HepG2 (cell line): ENCODE measurements around the gene TICAM2. TPM values are rescaled to one million over a fixed set of nuclear protein-coding genes. Genes with fewer than 3 reads are reported as not detected.

Experiments
- ATAC-seq: fragments of 200-7000 bp; cut with Tn5 transposase; 3 replicates; pipeline ENCODE4 v1.9.1; 2020; ENCODE audit warnings: mild to moderate bottlenecking, moderate library complexity
- BruUV-seq: library from RNA; stranded (reverse); fragments of 400-500 nt; replicated peaks from 2 replicates; lab custom pipeline; 2021; lab: Mats Ljungman, UMichigan
- CTCF ChIA-PET: fragments of 300-600 bp; formaldehyde crosslinking; extraction: SDS; loops from one replicate; lab custom pipeline; 2021; ENCODE audit warnings: low total read pairs, inconsistent platforms, low intra/inter-chr PET ratio; lab: Yijun Ruan, JAX
- POLR2A ChIA-PET: fragments of 350-600 bp; sonication (Branson Sonifier 250); formaldehyde crosslinking; loops from one replicate; lab custom pipeline; 2020; ENCODE audit warnings: antibody characterized with exemption, inconsistent platforms; lab: Yijun Ruan, JAX
- DNase-seq: peaks from one replicate; pipeline ENCODE4 v3.0.0-alpha.2; 2015; ENCODE audit warnings: low spot score
- FAIRE-seq: peaks from 3 replicates; lab custom pipeline; 2011; peaks lifted over from hg19 to GRCh38; lab: Jason Lieb, UNC
- H2AFZ ChIP-seq: one replicate; pipeline ENCODE4 v1.6.1; 2011; ENCODE audit warnings: low read length, inconsistent platforms
- H3K27ac ChIP-seq: fragments of 300-600 bp; 3 replicates; pipeline ENCODE4 v1.8.0; 2011; ENCODE audit warnings: mixed run types, mild to moderate bottlenecking, mixed read lengths, low read length, inconsistent platforms; ENCODE audit not compliant: insufficient read depth; ENCODE audit errors: extremely low read length
- H3K27me3 ChIP-seq, 2 experiments: fragments of 200-600 bp in 1 of 2; 2 replicates in 1 of 2; 3 replicates in 1 of 2; pipeline versions ENCODE4 v1.6.0 to v1.8.0; 2011; ENCODE audit warnings: low read length in 2 of 2, mild to moderate bottlenecking in 2 of 2, moderate library complexity in 2 of 2, inconsistent platforms in 1 of 2; ENCODE audit not compliant: insufficient read depth in 2 of 2, control insufficient read depth in 1 of 2
- H3K36me3 ChIP-seq, 2 experiments: fragments of 200-600 bp in 1 of 2; replicated peaks in 1 of 2; 2 replicates in 1 of 2; 3 replicates in 1 of 2; pipeline versions ENCODE4 v1.5.1 to v1.8.0; 2011; ENCODE audit warnings: low read length in 2 of 2, inconsistent platforms in 1 of 2; ENCODE audit not compliant: insufficient read depth in 2 of 2, control insufficient read depth in 1 of 2
- H3K4me1 ChIP-seq: 2 replicates; pipeline ENCODE4 v1.5.1; 2012; ENCODE audit warnings: low read length, inconsistent platforms; ENCODE audit not compliant: insufficient read depth
- H3K4me2 ChIP-seq: 2 replicates; pipeline ENCODE4 v1.6.0; 2011; ENCODE audit warnings: low read depth, low read length, inconsistent platforms
- H3K4me3 ChIP-seq, 3 experiments: fragments of 200-600 bp in 1 of 3; sonication (generic), shearing (Covaris generic) in 1 of 3; replicated peaks in 1 of 3; 2 replicates each; pipeline ENCODE4 v1.5.1; 2011 to 2016; ENCODE audit warnings: low read length in 3 of 3, inconsistent platforms in 2 of 3, low read depth in 2 of 3, mild to moderate bottlenecking in 2 of 3, control low read depth in 1 of 3, mixed read lengths in 1 of 3; ENCODE audit not compliant: insufficient read depth in 1 of 3
- H3K79me2 ChIP-seq: one replicate; pipeline ENCODE4 v1.6.1; 2011; ENCODE audit warnings: low read length, inconsistent platforms; ENCODE audit not compliant: insufficient read depth
- H3K9ac ChIP-seq: 2 replicates; pipeline ENCODE4 v1.6.0; 2011; ENCODE audit warnings: mild to moderate bottlenecking, low read depth, low read length, inconsistent platforms; ENCODE audit not compliant: insufficient read depth
- H3K9me3 ChIP-seq: 2 replicates; pipeline ENCODE4 v1.5.1; 2012; ENCODE audit warnings: mild to moderate bottlenecking, low read length
- H4K20me1 ChIP-seq: 2 replicates; pipeline ENCODE4 v1.6.0; 2011; ENCODE audit warnings: inconsistent platforms, mild to moderate bottlenecking, low read length, moderate library complexity; ENCODE audit not compliant: insufficient read depth
- BCL3 ChIP-seq: sonication (generic); formaldehyde crosslinking; IDR thresholded peaks from 2 replicates; pipeline ENCODE4 v1.5.1; 2020; ENCODE audit warnings: mild to moderate bottlenecking, missing genetic modification reagents, moderate library complexity
- GABPB1 ChIP-seq: IDR thresholded peaks from 2 replicates; pipeline ENCODE4 v1.6.1; 2016; ENCODE audit warnings: mild to moderate bottlenecking, missing genetic modification reagents, moderate library complexity, missing compliant biosample characterization
- KDM4B ChIP-seq: sonication (generic); formaldehyde crosslinking; IDR thresholded peaks from 2 replicates; pipeline ENCODE4 v1.4.0; 2020; ENCODE audit warnings: missing genetic modification reagents
- MZF1 ChIP-seq: sonication (generic); formaldehyde crosslinking; IDR thresholded peaks from 2 replicates; pipeline ENCODE4 v1.8.1; 2023; ENCODE audit warnings: mild to moderate bottlenecking, missing genetic modification reagents, borderline replicate concordance
- NFE2 ChIP-seq: sonication (generic); formaldehyde crosslinking; IDR thresholded peaks from 2 replicates; pipeline ENCODE4 v1.4.0; 2020; ENCODE audit warnings: missing genetic modification reagents
- SAFB2 ChIP-seq: sonication (generic); formaldehyde crosslinking; IDR thresholded peaks from 2 replicates; pipeline ENCODE4 v1.5.1; 2020; ENCODE audit warnings: missing genetic modification reagents, low read depth, mild to moderate bottlenecking, borderline replicate concordance
- TRAFD1 ChIP-seq: sonication (generic); formaldehyde crosslinking; IDR thresholded peaks from 2 replicates; pipeline ENCODE4 v1.5.1; 2020; ENCODE audit warnings: missing genetic modification reagents, mild to moderate bottlenecking, borderline replicate concordance
- ZBTB8A ChIP-seq: sonication (generic); formaldehyde crosslinking; IDR thresholded peaks from 2 replicates; pipeline ENCODE4 v1.4.0; 2020; ENCODE audit warnings: mild to moderate bottlenecking, low read depth, missing genetic modification reagents, borderline replicate concordance
- ZMYM4 ChIP-seq: sonication (generic); formaldehyde crosslinking; IDR thresholded peaks from 2 replicates; pipeline ENCODE4 v1.8.1; 2023; ENCODE audit warnings: mild to moderate bottlenecking, missing genetic modification reagents
- ZNF496 ChIP-seq: sonication (generic); formaldehyde crosslinking; IDR thresholded peaks from 2 replicates; pipeline ENCODE4 v1.8.1; 2023; ENCODE audit warnings: mild to moderate bottlenecking, moderate library complexity, missing genetic modification reagents; ENCODE audit not compliant: insufficient replicate concordance
- ZNF562 ChIP-seq: sonication (generic); formaldehyde crosslinking; IDR thresholded peaks from 2 replicates; pipeline ENCODE4 v1.8.0; 2022; ENCODE audit warnings: missing genetic modification reagents, borderline replicate concordance
- ZNF770 ChIP-seq: sonication (generic); formaldehyde crosslinking; IDR thresholded peaks from 2 replicates; pipeline ENCODE4 v1.5.0; 2020; ENCODE audit warnings: mild to moderate bottlenecking, missing genetic modification reagents
- ZNF83 ChIP-seq: sonication (generic); formaldehyde crosslinking; IDR thresholded peaks from 2 replicates; pipeline ENCODE4 v1.4.0; 2020; ENCODE audit warnings: missing genetic modification reagents, mild to moderate bottlenecking, borderline replicate concordance
- ZNF850 ChIP-seq: sonication (generic); formaldehyde crosslinking; conservative IDR thresholded peaks from 2 replicates; pipeline ENCODE4 v1.9.0; 2021; ENCODE audit warnings: mild to moderate bottlenecking, missing genetic modification reagents
- WGBS: methylation state at CpG from one replicate; pipeline ENCODE4 v1.1.6; 2017; ENCODE audit warnings: low lambda C conversion rate; 5-methylcytosine and 5-hydroxymethylcytosine counted together
- in situ Hi-C: cut with HindIII; loops from 2 replicates; pipeline ENCODE4 v1.10.0; 2017; ENCODE audit warnings: low pct_unique_long_range_greater_than_20kb; ENCODE audit not compliant: extremely low pct_ligation_motif_present
- intact Hi-C: fragments of 100-400 bp; cut with micrococcal nuclease; formaldehyde crosslinking; loops from one replicate; pipeline ENCODE4 v1.10.0; 2022; ENCODE audit not compliant: unreplicated experiment
- polyA plus RNA-seq, 8 experiments: library from polyadenylated mRNA; depleted of rRNA in 3 of 8; stranded (reverse) in 7 of 8; unstranded in 1 of 8; fragments of >200 nt; fragmentation: Illumina TruSeq in 4 of 8; extraction: Trizol in 4 of 8; gene quantifications; 2 replicates each; pipeline versions ENCODE4 v1.2.1 to v1.2.3, GENCODE V29; 2011 to 2016; ENCODE audit warnings: low read depth in 4 of 8, missing spikeins in 1 of 8, mixed read lengths in 1 of 8; ENCODE audit not compliant: insufficient read depth in 1 of 8
- total RNA-seq, 5 experiments: library from RNA; depleted of rRNA; stranded (reverse); fragments of >200 nt; fragmentation: Illumina TruSeq; extraction: Trizol; gene quantifications; 2 replicates each; pipeline ENCODE4 v1.2.3, GENCODE V29; 2016; ENCODE audit warnings: low read depth in 1 of 5
- TF ChIP-seq, protein P1 (sequence below): sonication (generic); formaldehyde crosslinking; IDR thresholded peaks from 2 replicates; pipeline ENCODE4 v1.9.0; 2022; ENCODE audit warnings: missing genetic modification reagents, mild to moderate bottlenecking, borderline replicate concordance

TICAM2 gene
- total and polyA plus RNA-seq, 2 of the 13 experiments (the other 11 are each of a cell fraction or from before 2014, with no cell fraction given), result 0.04 TPM; not detected in 1

DNA sequence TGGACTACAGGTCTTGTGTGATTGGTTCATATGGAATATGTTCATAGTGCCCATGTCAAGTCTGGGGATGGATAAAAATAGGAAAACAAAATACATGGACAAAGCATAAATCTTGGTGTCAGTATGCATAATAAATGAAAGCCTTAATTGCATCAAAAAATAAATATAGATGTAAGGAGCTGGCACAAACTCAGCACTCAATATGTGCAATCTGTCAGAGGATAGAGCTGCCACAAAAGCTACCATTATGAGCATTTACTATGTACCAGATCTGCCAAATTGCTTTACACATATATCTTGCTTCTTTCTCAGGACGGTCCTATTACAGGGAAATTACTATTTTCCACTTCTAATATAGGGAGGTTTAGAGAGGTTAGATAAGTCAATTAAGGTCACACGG lies 41.8 kb upstream of the TICAM2 start:
- TF ChIP-seq ZNF770 (CRISPR knock-in tag), result no peak
- no peak for TF ChIP-seq ZNF850
- TF ChIP-seq NFE2 (CRISPR knock-in tag), result no peak
- no peak for TF ChIP-seq TRAFD1
- no peak for TF ChIP-seq ZMYM4 (CRISPR knock-in tag)
- TF ChIP-seq ZNF496 (CRISPR knock-in tag), result no peak
- no peak for TF ChIP-seq BCL3 (CRISPR knock-in tag)
- TF ChIP-seq ZNF83 (CRISPR knock-in tag), result no peak
- TF ChIP-seq, protein P1, sequence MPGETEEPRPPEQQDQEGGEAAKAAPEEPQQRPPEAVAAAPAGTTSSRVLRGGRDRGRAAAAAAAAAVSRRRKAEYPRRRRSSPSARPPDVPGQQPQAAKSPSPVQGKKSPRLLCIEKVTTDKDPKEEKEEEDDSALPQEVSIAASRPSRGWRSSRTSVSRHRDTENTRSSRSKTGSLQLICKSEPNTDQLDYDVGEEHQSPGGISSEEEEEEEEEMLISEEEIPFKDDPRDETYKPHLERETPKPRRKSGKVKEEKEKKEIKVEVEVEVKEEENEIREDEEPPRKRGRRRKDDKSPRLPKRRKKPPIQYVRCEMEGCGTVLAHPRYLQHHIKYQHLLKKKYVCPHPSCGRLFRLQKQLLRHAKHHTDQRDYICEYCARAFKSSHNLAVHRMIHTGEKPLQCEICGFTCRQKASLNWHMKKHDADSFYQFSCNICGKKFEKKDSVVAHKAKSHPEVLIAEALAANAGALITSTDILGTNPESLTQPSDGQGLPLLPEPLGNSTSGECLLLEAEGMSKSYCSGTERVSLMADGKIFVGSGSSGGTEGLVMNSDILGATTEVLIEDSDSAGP (CRISPR knock-in tag), result no peak
- TF ChIP-seq ZNF562, result no peak
- no peak for TF ChIP-seq SAFB2 (CRISPR knock-in tag)
- no peak for TF ChIP-seq GABPB1 (CRISPR knock-in tag)
- no peak for TF ChIP-seq MZF1 (CRISPR knock-in tag)
- TF ChIP-seq ZBTB8A, result no peak
- no peak for TF ChIP-seq KDM4B (CRISPR knock-in tag)
- Histone ChIP-seq H3K36me3 (no peaks in the 10 kb centered on the region), H3K9me3 (no peaks in the 10 kb centered on the region), H3K27me3 (peaks cover 0 to 4% of the 10 kb centered on the region in 2 experiments; a peak in 2 of 5 replicates), H4K20me1 (no peaks in the 10 kb centered on the region), H3K4me1 (peaks cover 4% of the 10 kb centered on the region; the same call in 1 of the 2 replicates), H3K27ac (no peak overlapping the region), H2AFZ (no peak overlapping the region), H3K9ac (no peak overlapping the region), H3K4me3 (no peak overlapping the region), H3K4me2 (no peak overlapping the region), H3K79me2 (no peaks in the 10 kb centered on the region)
- POLR2A ChIA-PET, result no interaction called here
- ATAC-seq (no peak), DNase-seq (no peak), FAIRE-seq (no peak)
- in situ Hi-C loops, result no loop called here
- CTCF ChIA-PET, result no interaction called here
- no TSS peak for BruUV-seq
- intact Hi-C loops, result no loop called here
- 69% methylated on average over 2 of the region's 2 CpGs for WGBS
